ENCODE results near the gene LINGO1.

Gene LINGO1

GRCh38 chr15:77568014-77568972 is 64.4 kb downstream of the LINGO1 start:
- DNase-seq: no peak

- DNase-seq: no peak
Measured at GRCh38 chr15:77567202-77567601, 65.5 kb downstream of the LINGO1 start.

GRCh38 chr15:77566092-77566491 is 66.6 kb downstream of the LINGO1 start:
- peak; percentile 77 for DNase-seq

- DNase-seq: no peak
Measured at GRCh38 chr15:77565378-77565915, 67.3 kb downstream of the LINGO1 start.

GRCh38 chr15:77564938-77565337 is 67.8 kb downstream of the LINGO1 start:
- DNase-seq: no peak

GRCh38 chr15:77564341-77564740 is 68.4 kb downstream of the LINGO1 start:
- DNase-seq: no peak

- no peak for DNase-seq
Measured at GRCh38 chr15:77563623-77564156, 69.0 kb downstream of the LINGO1 start.
